Measurements from ENCODE around the gene ADARB1. TPM values are rescaled to one million over a fixed set of nuclear protein-coding genes. Genes with fewer than 3 reads are reported as not detected.
A peak's percentile ranks its signal among the peaks of the same experiment; 100 is the strongest.

The ADARB1 gene
- total RNA-seq, 1 donor, result 11.8 TPM

- DNase-seq (ENCODE audit: low read depth in 2 of 3, low spot score in 2 of 3), result no peak
Observed at GRCh38 chr21:45074818-45075595, 627 bp downstream of the ADARB1 start.

- no peak for DNase-seq (ENCODE audit: low read depth in 2 of 3, low spot score in 2 of 3)
Observed at GRCh38 chr21:45075596-45076244, 1.3 kb downstream of the ADARB1 start.

- DNase-seq (ENCODE audit: low read depth in 2 of 3, low spot score in 2 of 3), result no peak
Observed at GRCh38 chr21:45076245-45076711, 1.9 kb downstream of the ADARB1 start.

GRCh38 chr21:45078371-45078770, 4.0 kb downstream of the ADARB1 start:
- DNase-seq (ENCODE audit: low read depth in 2 of 3, low spot score in 2 of 3), result no peak

- peak in 1 of 3 donors; percentile 59 for DNase-seq (ENCODE audit: low read depth in 2 of 3, low spot score in 2 of 3)
Observed at GRCh38 chr21:45078877-45079281, 4.5 kb downstream of the ADARB1 start.

GRCh38 chr21:45079351-45079750, 5.0 kb downstream of the ADARB1 start:
- no peak for DNase-seq (ENCODE audit: low read depth in 2 of 3, low spot score in 2 of 3)

- DNase-seq (ENCODE audit: low read depth in 2 of 3, low spot score in 2 of 3), result no peak
Observed at GRCh38 chr21:45080232-45080631, 5.9 kb downstream of the ADARB1 start.

GRCh38 chr21:45080639-45081414, 6.4 kb downstream of the ADARB1 start:
- no peak for DNase-seq (ENCODE audit: low read depth in 2 of 3, low spot score in 2 of 3)

GRCh38 chr21:45081636-45082035, 7.3 kb downstream of the ADARB1 start:
- no peak for DNase-seq (ENCODE audit: low read depth in 2 of 3, low spot score in 2 of 3)

- DNase-seq (ENCODE audit: low read depth in 2 of 3, low spot score in 2 of 3), result no peak
Observed at GRCh38 chr21:45082736-45083135, 8.4 kb downstream of the ADARB1 start.

GRCh38 chr21:45084121-45084520, 9.7 kb downstream of the ADARB1 start:
- no peak for DNase-seq (ENCODE audit: low read depth in 2 of 3, low spot score in 2 of 3)

GRCh38 chr21:45084881-45085536, 10.6 kb downstream of the ADARB1 start:
- no peak for DNase-seq (ENCODE audit: low read depth in 2 of 3, low spot score in 2 of 3)

GRCh38 chr21:45085700-45086099, 11.3 kb downstream of the ADARB1 start:
- no peak for DNase-seq (ENCODE audit: low read depth in 2 of 3, low spot score in 2 of 3)

- DNase-seq (ENCODE audit: low read depth in 2 of 3, low spot score in 2 of 3), result no peak
Observed at GRCh38 chr21:45086337-45086958, 12.1 kb downstream of the ADARB1 start.

- DNase-seq (ENCODE audit: low read depth in 2 of 3, low spot score in 2 of 3), result peak in 1 of 3 donors; percentile 55
Observed at GRCh38 chr21:45087022-45087823, 12.8 kb downstream of the ADARB1 start.

- no peak for DNase-seq (ENCODE audit: low read depth in 2 of 3, low spot score in 2 of 3)
Observed at GRCh38 chr21:45088116-45088515, 13.7 kb downstream of the ADARB1 start.

- DNase-seq (ENCODE audit: low read depth in 2 of 3, low spot score in 2 of 3), result no peak
Observed at GRCh38 chr21:45088729-45089128, 14.3 kb downstream of the ADARB1 start.

- no peak for DNase-seq (ENCODE audit: low read depth in 2 of 3, low spot score in 2 of 3)
Observed at GRCh38 chr21:45089964-45090363, 15.6 kb downstream of the ADARB1 start.

- no peak for DNase-seq (ENCODE audit: low read depth in 2 of 3, low spot score in 2 of 3)
Observed at GRCh38 chr21:45090966-45091365, 16.6 kb downstream of the ADARB1 start.

All from hematopoietic multipotent progenitor cell (in vitro differentiated cells).